NCI-H82 treated with DMSO at 0.1 percent for 48 hours (cell line): ENCODE measurements around the gene CSTPP1.
"Not testable (repeated sequence)": the region's sequence is repeated elsewhere in the genome, so short reads cannot be mapped to it uniquely, and the experiment has no call there.

Experiments used
- DNase-seq: peaks from one replicate; lab custom pipeline; 2025; ENCODE audit not compliant: unreplicated experiment; lab: John Stamatoyannopoulos, UW

Gene CSTPP1

DNA sequence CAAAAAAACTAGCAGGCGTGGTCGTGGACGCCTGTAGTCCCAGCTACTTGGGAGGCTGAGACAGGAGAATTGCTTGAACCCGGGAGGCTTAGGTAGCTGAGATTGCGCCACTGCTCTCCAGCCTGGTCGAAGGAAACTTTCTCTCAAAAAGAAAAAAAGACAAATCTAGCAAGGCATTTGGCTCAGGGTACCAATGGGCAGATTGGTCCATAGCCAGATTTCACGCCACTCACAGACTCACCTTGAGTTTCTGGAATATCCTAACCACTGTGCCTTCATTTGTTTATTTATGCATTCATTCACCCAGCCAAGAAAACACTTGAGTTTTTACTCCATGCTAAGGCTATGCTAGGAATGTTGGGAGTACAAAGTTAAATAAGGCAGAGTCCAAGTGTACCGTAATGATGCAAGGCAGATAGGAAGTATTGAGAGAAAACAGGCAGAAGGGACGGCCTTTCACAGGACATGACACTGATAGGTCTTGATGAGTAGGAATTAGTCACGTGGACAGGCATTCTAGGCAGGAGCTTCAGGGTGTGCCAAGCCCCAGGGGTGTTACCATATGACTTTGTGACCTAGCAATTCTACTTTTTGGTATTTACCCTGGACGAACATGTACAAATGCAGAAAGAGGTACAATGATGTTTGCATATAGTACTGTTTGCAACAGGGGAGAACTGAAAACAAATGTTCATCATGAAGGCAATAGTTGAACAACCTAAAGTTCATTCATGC is 252.7 kb downstream of the CSTPP1 start:
- no peak for DNase-seq

DNA sequence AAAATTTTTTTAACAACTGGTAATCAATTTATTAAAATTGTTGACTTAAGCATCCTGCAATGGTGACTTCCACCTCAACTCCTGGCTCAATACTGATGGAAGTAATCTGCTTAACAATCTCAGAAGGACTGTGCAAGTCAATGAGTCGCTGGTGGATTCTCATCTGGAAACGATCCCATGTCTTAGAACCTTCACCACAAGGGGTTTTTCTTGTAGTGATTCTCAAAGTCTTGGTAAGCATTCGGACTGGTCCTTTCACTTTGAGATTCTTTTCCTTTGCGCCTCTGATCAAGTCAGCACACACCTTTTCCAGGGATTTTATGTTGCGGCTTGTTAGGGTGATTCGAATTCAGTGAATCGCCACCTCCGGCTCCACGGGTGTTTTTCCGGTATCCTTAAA is 254.6 kb downstream of the CSTPP1 start:
- not testable (repeated sequence) for DNase-seq

- DNase-seq, result no peak
Observed at GRCh38 chr11:47192111-47192510, 255.6 kb downstream of the CSTPP1 start.

- not testable (repeated sequence) for DNase-seq
Observed at GRCh38 chr11:47198161-47198560, 261.6 kb downstream of the CSTPP1 start.

DNA sequence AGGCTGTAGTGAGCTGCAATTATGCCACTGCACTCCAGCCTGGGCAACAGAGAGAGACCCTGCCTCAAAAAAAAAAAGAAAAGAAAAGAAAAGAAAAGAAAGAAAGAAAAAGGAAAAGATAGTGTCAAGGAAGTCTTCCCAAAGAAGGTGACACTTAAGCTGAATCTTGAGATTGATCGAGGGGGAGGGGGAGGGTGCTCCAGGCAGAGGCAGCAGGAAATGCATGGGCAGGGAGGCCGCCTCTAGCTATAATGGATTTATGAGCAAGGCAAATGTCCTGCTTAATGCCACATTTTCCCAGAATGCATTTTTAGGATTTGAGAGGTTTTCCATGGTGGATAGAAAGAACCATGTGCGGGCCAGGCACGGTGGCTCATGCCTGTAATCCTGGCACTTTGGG is 264.5 kb downstream of the CSTPP1 start:
- no peak for DNase-seq

DNA sequence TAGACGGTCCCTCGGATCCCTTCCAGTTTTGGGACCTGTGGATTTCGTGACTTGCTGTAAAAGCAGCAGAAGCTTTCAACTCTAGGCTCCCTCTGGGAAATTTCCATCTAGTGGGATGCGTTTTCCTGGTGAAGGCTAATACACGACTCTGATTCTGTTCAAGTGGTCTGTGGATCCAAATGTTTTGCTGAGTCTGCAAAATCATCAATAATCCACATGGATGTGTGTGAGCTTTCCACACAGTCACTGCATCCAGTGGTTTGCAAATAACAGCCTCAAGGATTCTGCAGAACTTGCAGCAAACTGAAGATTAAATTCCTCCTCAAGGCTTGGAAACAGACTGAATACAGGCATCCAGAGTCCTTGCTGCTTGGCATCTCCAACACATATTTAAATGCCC is 266.0 kb downstream of the CSTPP1 start:
- no peak for DNase-seq

DNA sequence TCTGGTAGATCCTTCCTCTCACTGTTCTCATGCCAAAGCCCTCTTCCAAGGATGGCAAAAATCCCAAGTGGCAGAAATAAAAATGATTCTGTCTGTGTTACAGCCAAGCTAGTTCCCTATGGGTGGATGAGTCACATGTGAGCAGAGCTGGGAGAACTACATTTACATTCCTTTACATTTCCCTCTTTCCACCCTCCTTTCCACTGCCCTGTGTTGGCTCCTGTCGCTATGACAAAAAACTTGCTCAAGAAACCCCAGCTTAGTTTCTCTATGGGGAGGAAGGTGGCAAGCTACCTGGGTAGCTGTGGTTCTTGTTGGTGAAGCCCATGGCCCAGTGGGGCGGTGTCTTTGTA is 268.1 kb downstream of the CSTPP1 start:
- DNase-seq, result no peak

DNA sequence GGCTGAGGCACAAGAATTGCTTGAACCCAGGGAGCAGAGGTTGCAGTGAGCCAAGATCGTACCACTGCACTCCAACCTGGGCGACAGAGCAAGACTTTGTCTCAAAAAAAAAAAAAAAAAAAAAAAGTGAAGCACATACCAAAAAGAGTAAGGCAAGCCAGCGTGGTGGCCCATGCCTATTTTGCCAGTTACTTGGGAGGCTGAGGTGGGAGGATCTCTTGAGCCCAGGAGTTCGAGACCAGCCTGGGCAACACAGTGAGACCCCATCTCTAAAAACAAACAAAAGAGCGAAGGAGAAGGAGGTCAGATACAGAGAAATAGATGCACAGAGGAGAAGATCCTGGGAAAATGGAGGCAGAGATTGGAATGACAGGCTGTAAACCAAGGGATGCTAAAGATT is 270.0 kb downstream of the CSTPP1 start:
- DNase-seq, result not testable (repeated sequence)

- DNase-seq, result no peak
Observed at GRCh38 chr11:47207459-47207858, 270.9 kb downstream of the CSTPP1 start.

DNA sequence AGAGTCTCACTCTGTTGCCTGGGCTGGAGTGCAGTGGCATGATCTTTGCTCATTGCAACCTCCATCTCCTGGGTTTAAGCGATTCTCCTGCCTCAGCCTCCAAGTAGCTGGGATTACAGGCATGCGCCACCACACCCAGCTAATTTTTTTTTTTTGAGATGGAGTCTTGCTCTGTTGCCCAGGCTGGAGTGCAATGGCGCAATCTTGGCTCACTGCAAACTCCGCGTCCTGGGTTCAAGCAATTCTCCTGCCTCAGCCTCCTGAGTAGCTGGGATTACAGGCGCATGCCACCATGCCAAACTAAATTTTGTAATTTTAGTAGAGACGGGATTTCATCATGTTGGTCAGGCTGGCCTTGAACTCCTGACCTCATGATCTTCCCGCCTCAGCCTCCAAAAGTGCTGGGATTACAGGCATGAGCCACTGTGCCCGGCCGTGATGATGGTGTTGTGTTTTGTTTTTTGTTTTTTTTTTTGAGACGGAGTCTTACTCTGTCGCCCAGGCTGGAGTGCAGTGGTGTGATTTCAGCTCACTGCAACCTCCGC is 271.5 kb downstream of the CSTPP1 start:
- not testable (repeated sequence) for DNase-seq

GRCh38 chr11:47208628-47209027 is 272.1 kb downstream of the CSTPP1 start:
- no peak for DNase-seq
